IMR-90 (cell line): ENCODE measurements around the gene CYS1. TPM values are rescaled to one million over a fixed set of nuclear protein-coding genes. Genes with fewer than 3 reads are reported as not detected.

Experiments
- ATAC-seq: fragments of 200-7000 bp; cut with Tn5 transposase; 2 replicates; pipeline ENCODE4 v1.9.1; 2020; ENCODE audit warnings: low read depth, mild to moderate bottlenecking, moderate library complexity
- BruUV-seq: library from RNA; stranded (reverse); fragments of 400-500 nt; replicated peaks from 2 replicates; lab custom pipeline; 2021; lab: Mats Ljungman, UMichigan
- CTCF ChIA-PET: fragments of 300-600 bp; formaldehyde crosslinking; extraction: SDS; loops from one replicate; lab custom pipeline; 2021; ENCODE audit warnings: antibody characterized with exemption; lab: Yijun Ruan, JAX
- POLR2A ChIA-PET: fragments of 300-600 bp; sonication (Branson Sonifier 250); formaldehyde crosslinking; loops from one replicate; lab custom pipeline; 2022; ENCODE audit warnings: antibody characterized with exemption; ENCODE audit not compliant: unreplicated experiment; lab: Charles Lee
- DNase-seq: peaks from one replicate; pipeline ENCODE4 v3.0.0; 2013
- H2AFZ ChIP-seq: replicated peaks from 2 replicates; pipeline ENCODE3; 2013; ENCODE audit warnings: low read length, mild to moderate bottlenecking; ENCODE audit not compliant: poor library complexity
- H2AK5ac ChIP-seq: 2 replicates; pipeline ENCODE4 v1.6.1; 2013; ENCODE audit warnings: low read depth, low read length, inconsistent platforms
- H2AK9ac ChIP-seq: replicated peaks from 2 replicates; pipeline ENCODE3; 2013; ENCODE audit warnings: mild to moderate bottlenecking, low read depth, low read length, moderate library complexity; ENCODE audit not compliant: poor library complexity
- H2BK120ac ChIP-seq: 2 replicates; pipeline ENCODE4 v1.6.1; 2013; ENCODE audit warnings: low read depth, low read length, inconsistent platforms
- H2BK15ac ChIP-seq: 3 replicates; pipeline ENCODE4 v1.6.1; 2013; ENCODE audit warnings: low read depth, low read length, inconsistent platforms
- H2BK20ac ChIP-seq: 2 replicates; pipeline ENCODE4 v1.6.1; 2013; ENCODE audit warnings: low read depth, mild to moderate bottlenecking, inconsistent platforms, low read length, moderate library complexity
- H2BK5ac ChIP-seq: 2 replicates; pipeline ENCODE4 v1.6.1; 2013; ENCODE audit warnings: mild to moderate bottlenecking, low read depth, low read length, inconsistent platforms; ENCODE audit not compliant: poor library complexity, severe bottlenecking
- H3K14ac ChIP-seq: replicated peaks from 2 replicates; pipeline ENCODE4 v1.6.1; 2013; ENCODE audit warnings: low read depth, low read length, inconsistent platforms
- H3K18ac ChIP-seq: 2 replicates; pipeline ENCODE4 v1.6.1; 2013; ENCODE audit warnings: low read depth, low read length, control low read depth
- H3K23ac ChIP-seq: 2 replicates; pipeline ENCODE4 v1.6.1; 2013; ENCODE audit warnings: low read depth, low read length, inconsistent platforms
- H3K27ac ChIP-seq: 2 replicates; pipeline ENCODE4 v1.5.1; 2013; ENCODE audit warnings: mild to moderate bottlenecking, control low read depth, low read length; ENCODE audit not compliant: insufficient read depth
- H3K27me3 ChIP-seq: 2 replicates; pipeline ENCODE4 v1.6.1; 2013; ENCODE audit warnings: low read length; ENCODE audit not compliant: control insufficient read depth, insufficient read depth
- H3K36me3 ChIP-seq: 2 replicates; pipeline ENCODE4 v1.6.1; 2013; ENCODE audit warnings: low read length, mixed read lengths; ENCODE audit not compliant: control insufficient read depth, insufficient read depth
- H3K4ac ChIP-seq: 2 replicates; pipeline ENCODE4 v1.6.1; 2013; ENCODE audit warnings: low read depth, low read length, inconsistent platforms
- H3K4me1 ChIP-seq: 2 replicates; pipeline ENCODE4 v1.6.1; 2013; ENCODE audit warnings: low read length, mixed read lengths; ENCODE audit not compliant: control insufficient read depth, insufficient read depth
- H3K4me2 ChIP-seq: 2 replicates; pipeline ENCODE4 v1.6.1; 2013; ENCODE audit warnings: low read depth, mild to moderate bottlenecking, control low read depth, low read length, moderate library complexity
- H3K4me3 ChIP-seq: 2 replicates; pipeline ENCODE4 v1.5.1; 2013; ENCODE audit warnings: low read depth, mild to moderate bottlenecking, control low read depth, low read length, moderate library complexity; ENCODE audit not compliant: insufficient read depth
- H3K56ac ChIP-seq: 2 replicates; pipeline ENCODE4 v1.6.1; 2013; ENCODE audit warnings: low read length, inconsistent platforms; ENCODE audit not compliant: insufficient read depth; ENCODE audit errors: extremely low read depth
- H3K79me1 ChIP-seq, 2 experiments: 2 replicates each; pipeline ENCODE4 v1.6.1; 2013; ENCODE audit warnings: low read length in 2 of 2, inconsistent platforms in 1 of 2, low read depth in 1 of 2
- H3K9ac ChIP-seq: 2 replicates; pipeline ENCODE4 v1.6.1; 2013; ENCODE audit warnings: low read depth, low read length, control low read depth
- H3K9me1 ChIP-seq: 2 replicates; pipeline ENCODE4 v1.6.1; 2013; ENCODE audit warnings: low read length, inconsistent platforms; ENCODE audit not compliant: insufficient read depth
- H3K9me3 ChIP-seq: 2 replicates; pipeline ENCODE4 v1.6.1; 2013; ENCODE audit warnings: low read length; ENCODE audit not compliant: control insufficient read depth, insufficient read depth
- H4K20me1 ChIP-seq: 2 replicates; pipeline ENCODE4 v1.6.1; 2013; ENCODE audit warnings: low read length, inconsistent platforms; ENCODE audit not compliant: insufficient read depth
- H4K5ac ChIP-seq: 2 replicates; pipeline ENCODE4 v1.6.1; 2013; ENCODE audit warnings: mild to moderate bottlenecking, low read depth, low read length, control low read depth
- H4K8ac ChIP-seq, 2 experiments: 2 replicates each; pipeline ENCODE4 v1.6.1; 2013; ENCODE audit warnings: low read depth in 2 of 2, low read length in 2 of 2, control low read depth in 1 of 2, inconsistent platforms in 1 of 2
- H4K91ac ChIP-seq: 2 replicates; pipeline ENCODE4 v1.6.1; 2013; ENCODE audit warnings: low read depth, low read length, inconsistent platforms; ENCODE audit not compliant: insufficient read depth
- MXI1 ChIP-seq: IDR thresholded peaks from 2 replicates; pipeline ENCODE4 v1.6.1; 2012; ENCODE audit warnings: low read depth, mild to moderate bottlenecking, low read length, moderate library complexity, borderline replicate concordance
- WGBS, 2 experiments: methylation state at CpG; one replicate each; pipeline versions ENCODE4 v1.1.5 to v1.1.7; 2013; ENCODE audit warnings: missing lambda C conversion rate in 2 of 2; ENCODE audit not compliant: insufficient read length in 1 of 2; ENCODE audit errors: extremely low coverage in 2 of 2; 5-methylcytosine and 5-hydroxymethylcytosine counted together
- dilution Hi-C: fragments of 300-500 bp; cut with HindIII; formaldehyde crosslinking; loops from one replicate; pipeline ENCODE4 v1.14.3; 2018; ENCODE audit warnings: low sequenced_read_pairs; ENCODE audit not compliant: unreplicated experiment
- in situ Hi-C: fragments of 300-500 bp; cut with MboI; formaldehyde crosslinking; loops from 3 replicates; pipeline ENCODE4 v1.14.3; 2019; ENCODE audit warnings: low sequenced_read_pairs, inconsistent platforms, mixed read lengths
- intact Hi-C: fragments of 100-400 bp; cut with micrococcal nuclease; formaldehyde crosslinking; loops from 2 replicates; pipeline ENCODE4 v1.10.0; 2022
- polyA plus RNA-seq, 3 experiments: library from polyadenylated mRNA; depleted of rRNA; stranded (reverse); fragments of >200 nt; gene quantifications; 2 replicates each; pipeline ENCODE4 v1.2.3, GENCODE V29; 2012; ENCODE audit warnings: low replicate concordance in 1 of 3
- total RNA-seq: library from RNA; depleted of rRNA; stranded (reverse); fragments of >200 nt; gene quantifications from 2 replicates; pipeline ENCODE4 v1.2.3, GENCODE V29; 2012

Gene CYS1
- total and polyA plus RNA-seq, 2 of the 4 experiments (the other 2 are of a cell fraction), result under 0.01 to 0.12 TPM

DNA sequence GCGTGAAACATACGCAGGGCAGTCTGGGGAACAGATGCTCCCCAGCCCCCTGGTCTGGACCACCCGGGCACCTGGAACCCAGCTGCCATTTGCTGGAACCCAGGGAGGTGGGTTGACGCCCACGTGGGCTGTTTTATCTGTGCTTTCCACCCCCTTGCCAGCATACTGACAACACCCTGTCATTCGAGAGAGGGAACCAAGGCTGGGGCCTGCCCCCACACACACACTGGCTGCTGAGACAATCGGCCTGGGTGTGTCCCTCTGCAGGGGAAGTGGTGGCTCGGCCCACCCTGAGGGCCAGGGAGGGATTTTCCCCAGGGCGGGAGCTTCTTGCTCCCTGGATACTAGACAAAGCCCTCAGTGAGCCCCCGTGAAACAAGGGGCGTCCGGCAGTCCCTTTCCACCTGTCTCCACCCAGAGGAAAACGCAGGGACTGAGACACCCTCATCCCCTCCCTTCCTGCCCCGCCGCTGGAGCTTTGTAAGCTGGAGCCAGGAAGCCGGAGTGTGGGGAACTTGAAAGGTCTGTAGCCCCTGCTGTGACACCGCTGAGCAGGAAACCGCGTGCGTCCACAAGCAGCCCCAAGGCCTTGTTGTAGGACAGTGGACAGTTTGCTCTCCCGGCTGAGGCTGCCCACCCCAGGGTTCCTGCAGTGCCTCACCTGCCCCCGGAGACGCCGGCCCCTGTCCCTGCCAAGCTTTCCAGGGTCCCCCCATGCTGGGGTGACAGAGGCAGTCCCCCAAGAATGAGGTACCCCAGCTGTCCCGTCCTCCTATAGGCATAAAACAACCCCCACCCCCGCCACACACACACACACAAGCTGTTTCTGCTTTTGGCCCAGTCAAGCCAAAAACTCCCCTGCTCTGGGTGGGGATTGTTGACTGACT is 51.0 kb downstream of the CYS1 start:
- Histone ChIP-seq H3K9ac (no peak overlapping the region), H2AK5ac (no peak overlapping the region; the same call in 1 of the 2 replicates), H3K9me1 (no peaks in the 10 kb centered on the region; the same call in 1 of the 2 replicates), H2AFZ (peak overlapping the region; percentile 28), H2BK20ac (no peak overlapping the region), H3K4me1 (no peaks in the 10 kb centered on the region; the same call in 1 of the 2 replicates), H2BK5ac (no peak overlapping the region), H3K27ac (no peak overlapping the region), H3K4me2 (no peak overlapping the region), H3K27me3 (no peaks in the 10 kb centered on the region), H3K9me3 (peaks cover 2% of the 10 kb centered on the region; the same call in 1 of the 2 replicates), H2BK15ac (no peak overlapping the region), H3K14ac (no peak overlapping the region), H3K18ac (no peak overlapping the region), H2AK9ac (peak overlapping the region; percentile 52), H3K4ac (no peak overlapping the region; the same call in 1 of the 2 replicates), H4K20me1 (no peaks in the 10 kb centered on the region), H3K79me1 (no peaks in the 10 kb centered on the region), H4K5ac (no peak overlapping the region), H3K36me3 (no peaks in the 10 kb centered on the region), H4K8ac (no peak overlapping the region), H3K4me3 (no peak overlapping the region), H2BK120ac (no peak overlapping the region), H3K56ac (no peak overlapping the region), H4K91ac (no peak overlapping the region), H3K23ac (no peak overlapping the region)
- ChIA-PET POLR2A (no interaction called here), CTCF (no interaction called here)
- intact Hi-C loops, result no loop called here
- DNase-seq (no peak), ATAC-seq (no peak)
- no peak for TF ChIP-seq MXI1
- 100% methylated on average over 2 of the region's 26 CpGs; no CpG with 5 or more reads in 1 of the 2 experiments for WGBS, 2 experiments
- dilution Hi-C loops, result no loop called here
- no TSS peak for BruUV-seq
- in situ Hi-C loops, result no loop called here
